ENCODE measurements around the gene DOCK10. TPM values are rescaled to one million over a fixed set of nuclear protein-coding genes. Genes with fewer than 3 reads are reported as not detected.

The DOCK10 gene
- total RNA-seq, 1 donor from 2014 or later, result 15.2 TPM

GRCh38 chr2:224817676-224818075 lies 224.6 kb downstream of the DOCK10 start:
- Mint-ChIP-seq H3K4me1 (ENCODE audit: unreplicated experiment) (peaks cover 31% of the 10 kb centered on the region), H3K36me3 (ENCODE audit: unreplicated experiment) (peaks cover 6% of the 10 kb centered on the region), H3K27ac (ENCODE audit: unreplicated experiment) (no peak overlapping the region), H3K27me3 (ENCODE audit: unreplicated experiment) (no peaks in the 10 kb centered on the region), H3K4me3 (ENCODE audit: unreplicated experiment) (no peak overlapping the region), H3K9me3 (ENCODE audit: unreplicated experiment) (peaks cover 5% of the 10 kb centered on the region)
- no peak for DNase-seq (ENCODE audit: extremely low spot score, unreplicated experiment)
- no peak for TF ChIP-seq CTCF (IDR thresholded peaks at IDR 0.05)

- H3K4me1 Mint-ChIP-seq (ENCODE audit: unreplicated experiment), result peaks cover 31% of the 10 kb centered on the region
- H3K27me3 Mint-ChIP-seq (ENCODE audit: unreplicated experiment), result no peaks in the 10 kb centered on the region
- no peak overlapping the region for H3K4me3 Mint-ChIP-seq (ENCODE audit: unreplicated experiment)
- peaks cover 7% of the 10 kb centered on the region for H3K36me3 Mint-ChIP-seq (ENCODE audit: unreplicated experiment)
- H3K27ac Mint-ChIP-seq (ENCODE audit: unreplicated experiment), result peak overlapping the region; percentile 67
- H3K9me3 Mint-ChIP-seq (ENCODE audit: unreplicated experiment), result peaks cover 5% of the 10 kb centered on the region
- DNase-seq (ENCODE audit: extremely low spot score, unreplicated experiment), result no peak
- TF ChIP-seq CTCF (IDR thresholded peaks at IDR 0.05), result no peak
Measured at GRCh38 chr2:224816816-224817215, 225.5 kb downstream of the DOCK10 start.

GRCh38 chr2:224813578-224813977 lies 228.7 kb downstream of the DOCK10 start:
- no peak for TF ChIP-seq CTCF (IDR thresholded peaks at IDR 0.05)
- DNase-seq (ENCODE audit: extremely low spot score, unreplicated experiment), result no peak
- Mint-ChIP-seq H3K36me3 (ENCODE audit: unreplicated experiment) (peaks cover 5% of the 10 kb centered on the region), H3K27me3 (ENCODE audit: unreplicated experiment) (no peaks in the 10 kb centered on the region), H3K4me3 (ENCODE audit: unreplicated experiment) (no peak overlapping the region), H3K9me3 (ENCODE audit: unreplicated experiment) (peaks cover under 1% of the 10 kb centered on the region), H3K27ac (ENCODE audit: unreplicated experiment) (no peak overlapping the region), H3K4me1 (ENCODE audit: unreplicated experiment) (peaks cover 23% of the 10 kb centered on the region)

GRCh38 chr2:224807153-224807964 lies 234.9 kb downstream of the DOCK10 start:
- no peak for DNase-seq (ENCODE audit: extremely low spot score, unreplicated experiment)
- Mint-ChIP-seq H3K9me3 (ENCODE audit: unreplicated experiment) (no peaks in the 10 kb centered on the region), H3K27ac (ENCODE audit: unreplicated experiment) (no peak overlapping the region), H3K27me3 (ENCODE audit: unreplicated experiment) (no peaks in the 10 kb centered on the region), H3K4me3 (ENCODE audit: unreplicated experiment) (no peak overlapping the region), H3K4me1 (ENCODE audit: unreplicated experiment) (peaks cover 3% of the 10 kb centered on the region), H3K36me3 (ENCODE audit: unreplicated experiment) (peaks cover 16% of the 10 kb centered on the region)
- peak; percentile 40 for TF ChIP-seq CTCF (IDR thresholded peaks at IDR 0.05)

- Mint-ChIP-seq H3K27ac (ENCODE audit: unreplicated experiment) (no peak overlapping the region), H3K4me1 (ENCODE audit: unreplicated experiment) (peaks cover 6% of the 10 kb centered on the region), H3K36me3 (ENCODE audit: unreplicated experiment) (peaks cover 16% of the 10 kb centered on the region), H3K4me3 (ENCODE audit: unreplicated experiment) (no peak overlapping the region), H3K9me3 (ENCODE audit: unreplicated experiment) (no peaks in the 10 kb centered on the region), H3K27me3 (ENCODE audit: unreplicated experiment) (no peaks in the 10 kb centered on the region)
- no peak for DNase-seq (ENCODE audit: extremely low spot score, unreplicated experiment)
- TF ChIP-seq CTCF (IDR thresholded peaks at IDR 0.05), result no peak
Measured at GRCh38 chr2:224803930-224804329, 238.3 kb downstream of the DOCK10 start.

Data from osteocyte (in vitro differentiated cells).